Body of pancreas (tissue), 4 donors: ENCODE measurements around the gene ALKAL2. TPM values are rescaled to one million over a fixed set of nuclear protein-coding genes. Genes with fewer than 3 reads are reported as not detected.

Source experiments
- ATAC-seq: fragments of 150-250 bp; one replicate; pipeline ENCODE4 v1.9.1; 2016
- DNase-seq, 4 donors: peaks; one replicate each; pipeline ENCODE4 v3.0.0-alpha.2; 2019
- H3K27ac ChIP-seq, 4 donors: fragments of 200-600 bp; sonication (generic); 1 replicate in 3 of 4; 2 replicates in 1 of 4; pipeline versions ENCODE4 v1.5.1 to v1.6.1; 2016 to 2019; ENCODE audit warnings: mild to moderate bottlenecking in 1 of 4, mixed read lengths in 1 of 4, moderate library complexity in 1 of 4
- H3K27me3 ChIP-seq, 2 donors: fragments of 200-600 bp; sonication (generic); one replicate each; pipeline ENCODE4 v1.6.0; 2016; ENCODE audit warnings: mild to moderate bottlenecking in 1 of 2
- H3K36me3 ChIP-seq, 2 donors: fragments of 200-600 bp; sonication (generic); replicated peaks in 1 of 2; 2 replicates each; pipeline ENCODE4 v1.5.1; 2016; ENCODE audit warnings: low read depth in 2 of 2; ENCODE audit not compliant: insufficient read depth in 1 of 2
- H3K4me1 ChIP-seq: fragments of 200-600 bp; sonication (generic); one replicate; pipeline ENCODE4 v1.6.0; 2016
- H3K4me3 ChIP-seq, 2 donors: fragments of 200-600 bp; sonication (generic); 1 replicate in 1 of 2; 2 replicates in 1 of 2; pipeline ENCODE4 v1.5.1; 2016 to 2019
- H3K9me3 ChIP-seq, 3 donors: fragments of 200-600 bp; sonication (generic); 1 replicate in 2 of 3; 2 replicates in 1 of 3; pipeline ENCODE4 v1.5.1; 2016
- POLR2A ChIP-seq, 3 donors: fragments of 450-650 bp; IDR thresholded peaks; one replicate each; pipeline ENCODE4 v1.6.1; 2016; ENCODE audit warnings: antibody characterized with exemption in 3 of 3, mild to moderate bottlenecking in 2 of 3
- WGBS, 2 donors: methylation state at CpG; one replicate each; pipeline ENCODE4 v1.1.5; 2017; 5-methylcytosine and 5-hydroxymethylcytosine counted together
- intact Hi-C: fragments of 100-400 bp; cut with DNase I; formaldehyde crosslinking; loops from one replicate; pipeline ENCODE4 v1.15.1; 2023
- total RNA-seq, 2 donors: library from RNA; depleted of rRNA; stranded (reverse); fragments of >200 nt; gene quantifications; one replicate each; pipeline ENCODE4 v1.1.0, GENCODE V29; 2016
- TF ChIP-seq, protein P1 (sequence below), 7 experiments: fragments of 450-650 bp in 4 of 7; fragments of 200-600 bp in 3 of 7; sonication (generic) in 3 of 7; IDR thresholded peaks; one replicate each; pipeline ENCODE4 v1.5.1; 2016 to 2019; ENCODE audit warnings: antibody characterized with exemption in 7 of 7

Gene ALKAL2
- total RNA-seq, 2 donors from 2014 or later: 56.6 to 104 TPM

GRCh38 chr2:258933-259332 lies 29.0 kb downstream of the ALKAL2 start:
- Histone ChIP-seq H3K27ac (peak overlapping the region in 1 of 4 donors; percentile 11), H3K4me1 (peaks cover 62% of the 10 kb centered on the region), H3K36me3 (no peaks in the 10 kb centered on the region), H3K9me3 (no peaks in the 10 kb centered on the region), H3K27me3 (no peaks in the 10 kb centered on the region), H3K4me3 (no peak overlapping the region)
- TF ChIP-seq POLR2A (IDR thresholded peaks at IDR 0.05): no peak
- TF ChIP-seq, protein P1, sequence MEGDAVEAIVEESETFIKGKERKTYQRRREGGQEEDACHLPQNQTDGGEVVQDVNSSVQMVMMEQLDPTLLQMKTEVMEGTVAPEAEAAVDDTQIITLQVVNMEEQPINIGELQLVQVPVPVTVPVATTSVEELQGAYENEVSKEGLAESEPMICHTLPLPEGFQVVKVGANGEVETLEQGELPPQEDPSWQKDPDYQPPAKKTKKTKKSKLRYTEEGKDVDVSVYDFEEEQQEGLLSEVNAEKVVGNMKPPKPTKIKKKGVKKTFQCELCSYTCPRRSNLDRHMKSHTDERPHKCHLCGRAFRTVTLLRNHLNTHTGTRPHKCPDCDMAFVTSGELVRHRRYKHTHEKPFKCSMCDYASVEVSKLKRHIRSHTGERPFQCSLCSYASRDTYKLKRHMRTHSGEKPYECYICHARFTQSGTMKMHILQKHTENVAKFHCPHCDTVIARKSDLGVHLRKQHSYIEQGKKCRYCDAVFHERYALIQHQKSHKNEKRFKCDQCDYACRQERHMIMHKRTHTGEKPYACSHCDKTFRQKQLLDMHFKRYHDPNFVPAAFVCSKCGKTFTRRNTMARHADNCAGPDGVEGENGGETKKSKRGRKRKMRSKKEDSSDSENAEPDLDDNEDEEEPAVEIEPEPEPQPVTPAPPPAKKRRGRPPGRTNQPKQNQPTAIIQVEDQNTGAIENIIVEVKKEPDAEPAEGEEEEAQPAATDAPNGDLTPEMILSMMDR (IDR thresholded peaks at IDR 0.05): no peak
- 80 to 81% methylated on average over 3 of the region's 3 CpGs for WGBS, 2 donors
- DNase-seq: no peak
- no peak for ATAC-seq
- intact Hi-C loops: no loop called here

DNA sequence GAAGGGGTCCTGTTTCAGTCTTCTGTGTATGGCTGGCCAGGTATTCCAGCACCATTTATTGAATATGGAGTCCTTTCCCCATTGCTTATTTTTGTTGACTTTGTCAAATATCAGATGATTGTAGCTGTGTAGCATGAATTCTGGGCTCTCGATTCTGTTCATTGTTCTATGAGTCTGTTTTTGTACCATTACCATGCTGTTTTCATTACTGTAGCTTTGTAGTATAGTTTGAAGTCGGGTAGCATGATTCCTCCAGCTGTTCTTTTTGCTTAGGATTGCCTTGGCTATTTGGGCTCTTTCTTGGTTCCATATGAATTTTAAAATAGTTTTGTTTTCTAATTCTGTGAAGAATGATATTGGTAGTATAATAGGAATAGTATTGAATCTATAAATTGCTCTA lies 30.0 kb downstream of the ALKAL2 start:
- H3K27me3 ChIP-seq: no peaks in the 10 kb centered on the region
- H3K27ac ChIP-seq: no peak overlapping the region
- DNase-seq (no peak), ATAC-seq (no peak)
- TF ChIP-seq, protein P1 (IDR thresholded peaks at IDR 0.05): no peak
- no peak for TF ChIP-seq POLR2A (IDR thresholded peaks at IDR 0.05)
- peaks cover 62% of the 10 kb centered on the region for H3K4me1 ChIP-seq
- intact Hi-C loops: no loop called here
- H3K9me3 ChIP-seq: no peaks in the 10 kb centered on the region
- H3K36me3 ChIP-seq: no peaks in the 10 kb centered on the region
- no peak overlapping the region for H3K4me3 ChIP-seq
- 93 to 100% methylated on average over 2 of the region's 2 CpGs for WGBS, 2 donors

DNA sequence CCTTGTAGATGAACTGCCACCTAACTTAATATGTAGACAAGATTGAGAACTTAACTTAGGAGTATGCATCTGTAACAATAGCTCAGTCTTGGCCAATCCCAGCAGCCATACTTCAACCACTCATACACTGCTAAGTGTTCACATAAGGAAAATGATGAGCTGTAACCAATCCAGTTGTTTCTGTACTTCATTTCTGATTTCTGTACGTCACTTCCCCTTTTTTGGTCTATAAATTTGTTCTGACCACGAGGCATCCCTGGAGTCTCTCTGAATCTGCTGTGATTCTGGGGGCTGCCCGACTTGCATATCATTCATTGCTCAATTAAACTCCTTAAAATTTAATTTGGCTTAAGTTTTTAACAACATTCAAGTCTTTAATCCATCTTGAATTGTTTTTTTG lies 30.5 kb downstream of the ALKAL2 start:
- H3K4me1 ChIP-seq: peaks cover 58% of the 10 kb centered on the region
- no peaks in the 10 kb centered on the region for H3K9me3 ChIP-seq
- DNase-seq: no peak
- no peaks in the 10 kb centered on the region for H3K27me3 ChIP-seq
- no peak overlapping the region for H3K4me3 ChIP-seq
- H3K27ac ChIP-seq: no peak overlapping the region
- 87 to 98% methylated on average over 3 of the region's 3 CpGs for WGBS, 2 donors
- ATAC-seq: no peak
- H3K36me3 ChIP-seq: no peaks in the 10 kb centered on the region
- intact Hi-C loops: no loop called here
- TF ChIP-seq, protein P1 (IDR thresholded peaks at IDR 0.05): no peak
- TF ChIP-seq POLR2A (IDR thresholded peaks at IDR 0.05): no peak

DNA sequence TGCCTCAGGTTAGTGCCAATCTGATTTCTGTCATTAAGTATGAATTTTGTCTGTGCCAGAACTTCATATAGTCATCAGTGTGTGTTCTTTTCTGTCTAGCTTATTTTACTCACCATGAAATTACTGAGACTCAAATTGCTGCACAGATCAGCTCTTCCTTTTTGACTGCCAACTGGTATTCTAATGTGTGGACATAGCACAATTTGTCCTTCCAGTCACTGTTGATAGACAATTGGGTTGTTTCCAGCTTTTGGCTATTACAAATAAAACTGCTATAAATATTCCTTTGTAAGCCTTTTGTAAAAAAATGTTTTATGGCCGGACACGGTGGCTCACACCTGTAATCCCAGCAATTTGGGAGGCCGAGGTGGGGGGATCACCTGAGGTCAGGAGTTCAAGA lies 31.8 kb downstream of the ALKAL2 start:
- Histone ChIP-seq H3K4me3 (no peak overlapping the region), H3K9me3 (no peaks in the 10 kb centered on the region), H3K27ac (peak overlapping the region in 1 of 4 donors; percentile 27), H3K36me3 (peaks cover 0 to 3% of the 10 kb centered on the region in 2 donors), H3K27me3 (no peaks in the 10 kb centered on the region), H3K4me1 (peaks cover 48% of the 10 kb centered on the region)
- TF ChIP-seq, protein P1 (IDR thresholded peaks at IDR 0.05): no peak
- no peak for TF ChIP-seq POLR2A (IDR thresholded peaks at IDR 0.05)
- 40 to 46% methylated on average over 3 of the region's 3 CpGs for WGBS, 2 donors
- ATAC-seq: peak; percentile 46
- no peak for DNase-seq
- intact Hi-C loops: no loop called here

DNA sequence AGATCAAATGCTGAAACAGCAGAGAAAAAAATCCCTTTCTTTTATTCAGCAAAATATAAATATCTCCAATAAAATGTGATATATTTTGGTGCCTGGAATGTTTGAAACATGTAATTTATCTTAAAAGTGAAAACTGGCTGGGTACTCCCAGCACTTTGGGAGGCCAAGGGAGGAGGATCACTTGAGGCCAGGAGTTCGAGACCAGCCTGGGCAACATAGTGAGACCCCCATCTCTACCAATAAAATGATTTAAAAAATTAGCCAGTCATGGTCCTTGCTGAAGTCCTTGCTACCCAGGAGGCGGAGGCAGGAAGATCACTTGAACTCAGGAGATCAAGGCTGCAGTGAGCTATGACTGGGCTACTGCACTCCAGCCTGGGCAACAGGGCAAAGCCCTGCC lies 32.7 kb downstream of the ALKAL2 start:
- 95 to 100% methylated on average over 2 of the region's 2 CpGs for WGBS, 2 donors
- TF ChIP-seq, protein P1 (IDR thresholded peaks at IDR 0.05): no peak
- no peak for TF ChIP-seq POLR2A (IDR thresholded peaks at IDR 0.05)
- Histone ChIP-seq H3K27me3 (no peaks in the 10 kb centered on the region), H3K36me3 (peaks cover 0 to 7% of the 10 kb centered on the region in 2 donors), H3K27ac (peak overlapping the region in 1 of 4 donors; percentile 12), H3K9me3 (no peaks in the 10 kb centered on the region), H3K4me1 (peaks cover 39% of the 10 kb centered on the region), H3K4me3 (no peak overlapping the region)
- intact Hi-C loops: no loop called here
- DNase-seq (no peak), ATAC-seq (no peak)
